A673 (cell line): ENCODE data around the gene CISD2.
"Not testable (repeated sequence)": the region's sequence is repeated elsewhere in the genome, so short reads cannot be mapped to it uniquely, and the experiment has no call there.

Experiments
- CTCF ChIP-seq: fragments of 300-800, 200-600 bp; sonication (generic); conservative IDR thresholded peaks from 2 replicates; pipeline ENCODE4 v1.5.1; 2017; ENCODE audit warnings: low read depth, mild to moderate bottlenecking, antibody characterized with exemption, low read length, moderate library complexity, mixed read lengths
- EZH2 ChIP-seq: fragments of 200-600 bp; sonication (generic); IDR thresholded peaks from 2 replicates; pipeline ENCODE4 v1.6.1; 2017; ENCODE audit warnings: borderline replicate concordance, low read depth, mild to moderate bottlenecking, mixed read lengths, antibody characterized with exemption, low read length; ENCODE audit not compliant: poor library complexity, severe bottlenecking

DNA sequence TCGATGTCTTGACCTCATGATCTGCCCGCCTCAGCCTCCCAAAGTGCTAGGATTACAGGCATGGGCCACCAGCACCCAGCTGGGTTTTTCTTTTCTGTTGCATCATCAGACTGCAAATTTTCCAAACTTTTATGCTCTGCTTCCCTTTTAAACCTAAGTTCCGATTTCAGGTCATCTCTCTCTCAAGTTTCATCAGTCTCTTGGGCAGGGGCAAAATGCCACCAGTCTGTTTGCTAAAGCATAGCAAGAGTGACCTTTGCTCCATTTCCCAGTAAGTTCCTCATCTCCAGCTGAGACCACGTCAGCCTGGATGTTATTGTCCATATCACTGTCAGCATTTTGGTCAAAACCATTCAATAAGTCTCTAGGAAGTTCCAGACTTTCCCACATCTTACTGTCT lies 9.6 kb downstream of the CISD2 start:
- not testable (repeated sequence) for TF ChIP-seq CTCF, EZH2
